ENCODE results near the gene CDH22. TPM values are rescaled to one million over a fixed set of nuclear protein-coding genes. Genes with fewer than 3 reads are reported as not detected.

CDH22 gene
- total RNA-seq, 6 experiments from 2014 or later, result not detected

DNA sequence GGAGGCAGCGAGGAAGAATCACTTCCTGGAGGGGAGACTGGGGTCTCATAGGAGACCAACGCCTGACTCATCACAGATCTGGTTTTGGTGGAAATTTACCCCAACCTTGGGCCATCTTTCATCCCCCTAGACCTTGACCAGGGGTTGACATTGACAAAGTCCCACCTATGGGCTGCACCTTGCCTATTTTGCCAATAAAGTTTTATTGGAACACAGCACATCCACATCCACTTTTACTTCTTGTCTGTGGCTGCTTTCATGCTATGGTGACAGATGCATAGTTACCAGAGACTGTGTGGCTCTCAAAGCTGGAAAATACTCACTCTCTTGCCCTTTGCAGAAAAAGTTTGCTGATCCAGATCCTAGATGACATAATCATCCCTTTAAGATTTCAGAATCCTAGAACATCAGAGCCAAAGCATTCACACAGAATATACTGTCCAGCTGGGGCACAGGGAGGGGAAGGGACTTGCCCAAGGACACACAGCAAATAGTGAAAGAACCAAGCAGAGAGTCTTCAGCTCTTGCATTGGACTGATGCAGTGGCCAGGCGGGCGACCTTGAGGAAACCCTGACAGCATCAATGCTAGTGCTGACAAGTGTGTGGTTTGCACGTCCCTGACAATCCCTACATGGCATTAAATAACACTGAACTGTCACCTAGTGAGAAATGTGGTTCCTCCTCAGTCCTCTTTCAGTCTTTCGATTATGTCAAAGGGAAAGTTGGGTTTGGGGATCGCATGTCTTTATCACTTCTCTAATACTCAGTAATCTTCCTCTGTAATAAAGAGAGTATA, 149.0 kb downstream of the CDH22 start:
- intact Hi-C loops (cut with DNase I), result no loop called here
- WGBS (ENCODE audit: insufficient coverage, low coverage, low lambda C conversion rate, missing lambda C conversion rate), result 55% methylated on average over 4 of the region's 7 CpGs
- Histone ChIP-seq H3K9me3 (no peaks in the 10 kb centered on the region), H3K36me3 (no peaks in the 10 kb centered on the region), H3K4me1 (no peaks in the 10 kb centered on the region), H3K27me3 (no peaks in the 10 kb centered on the region), H3K27ac (no peak overlapping the region), H3K4me3 (no peak overlapping the region)
- no peak for DNase-seq
- no peak for TF ChIP-seq POLR2A (IDR thresholded peaks at IDR 0.05)
- TF ChIP-seq, protein P1, sequence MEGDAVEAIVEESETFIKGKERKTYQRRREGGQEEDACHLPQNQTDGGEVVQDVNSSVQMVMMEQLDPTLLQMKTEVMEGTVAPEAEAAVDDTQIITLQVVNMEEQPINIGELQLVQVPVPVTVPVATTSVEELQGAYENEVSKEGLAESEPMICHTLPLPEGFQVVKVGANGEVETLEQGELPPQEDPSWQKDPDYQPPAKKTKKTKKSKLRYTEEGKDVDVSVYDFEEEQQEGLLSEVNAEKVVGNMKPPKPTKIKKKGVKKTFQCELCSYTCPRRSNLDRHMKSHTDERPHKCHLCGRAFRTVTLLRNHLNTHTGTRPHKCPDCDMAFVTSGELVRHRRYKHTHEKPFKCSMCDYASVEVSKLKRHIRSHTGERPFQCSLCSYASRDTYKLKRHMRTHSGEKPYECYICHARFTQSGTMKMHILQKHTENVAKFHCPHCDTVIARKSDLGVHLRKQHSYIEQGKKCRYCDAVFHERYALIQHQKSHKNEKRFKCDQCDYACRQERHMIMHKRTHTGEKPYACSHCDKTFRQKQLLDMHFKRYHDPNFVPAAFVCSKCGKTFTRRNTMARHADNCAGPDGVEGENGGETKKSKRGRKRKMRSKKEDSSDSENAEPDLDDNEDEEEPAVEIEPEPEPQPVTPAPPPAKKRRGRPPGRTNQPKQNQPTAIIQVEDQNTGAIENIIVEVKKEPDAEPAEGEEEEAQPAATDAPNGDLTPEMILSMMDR (IDR thresholded peaks at IDR 0.05), result no peak
- no peak for ATAC-seq

DNA sequence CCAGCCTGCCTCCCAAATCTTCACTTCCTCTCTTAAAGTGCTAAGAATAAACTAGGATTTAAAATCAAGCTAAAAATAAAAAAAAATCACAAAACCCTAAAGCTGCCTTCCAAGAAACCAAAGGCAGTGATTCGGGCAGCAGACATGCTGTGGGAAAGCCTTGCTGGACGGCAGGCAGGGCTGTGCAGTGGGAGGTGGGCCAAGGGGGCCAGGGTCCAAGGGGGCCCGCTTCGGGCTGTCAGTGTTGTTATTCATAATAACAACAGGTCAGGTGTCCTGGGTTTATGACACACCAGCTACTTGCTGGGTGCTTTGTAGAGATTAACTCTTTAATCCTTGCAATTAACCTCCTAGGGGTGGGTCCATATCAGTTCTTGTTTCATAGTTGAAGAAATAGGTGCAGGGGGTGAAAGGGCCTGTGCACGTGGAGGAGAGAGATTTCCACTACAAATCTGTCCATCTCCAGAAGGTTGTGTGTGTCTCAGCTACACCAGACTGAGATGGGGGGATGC, 149.8 kb downstream of the CDH22 start:
- Histone ChIP-seq H3K27ac (no peak overlapping the region), H3K9me3 (no peaks in the 10 kb centered on the region), H3K4me3 (no peak overlapping the region), H3K27me3 (no peaks in the 10 kb centered on the region), H3K4me1 (no peaks in the 10 kb centered on the region), H3K36me3 (no peaks in the 10 kb centered on the region)
- TF ChIP-seq, protein P1 (IDR thresholded peaks at IDR 0.05), result no peak
- no peak for TF ChIP-seq POLR2A (IDR thresholded peaks at IDR 0.05)
- WGBS (ENCODE audit: insufficient coverage, low coverage, low lambda C conversion rate, missing lambda C conversion rate), result 14% methylated on average over 4 of the region's 5 CpGs
- intact Hi-C loops (cut with DNase I), result no loop called here
- DNase-seq (no peak), ATAC-seq (no peak)

DNA sequence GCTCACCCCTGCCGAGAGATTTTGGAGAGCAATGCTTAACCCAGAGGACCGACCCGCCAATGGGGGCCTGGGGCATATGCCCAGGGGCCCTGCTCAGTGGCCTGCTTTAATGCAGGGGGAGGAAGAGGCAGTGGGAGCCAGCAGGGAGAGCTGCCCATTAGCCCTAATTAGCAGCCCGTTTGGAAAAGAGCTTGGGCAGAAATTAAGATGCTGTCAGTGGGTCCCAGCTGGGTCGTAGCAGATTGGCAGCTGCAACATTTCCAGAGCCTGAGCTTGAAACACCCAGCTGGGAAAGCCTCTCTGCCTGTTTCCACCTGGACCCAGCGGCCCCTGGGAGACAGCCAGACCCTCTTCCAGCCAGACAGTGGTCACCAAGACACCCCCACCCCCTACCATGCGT, 150.7 kb downstream of the CDH22 start:
- intact Hi-C loops (cut with DNase I), result no loop called here
- Histone ChIP-seq H3K36me3 (no peaks in the 10 kb centered on the region), H3K4me3 (no peak overlapping the region), H3K27ac (no peak overlapping the region), H3K9me3 (no peaks in the 10 kb centered on the region), H3K4me1 (no peaks in the 10 kb centered on the region), H3K27me3 (no peaks in the 10 kb centered on the region)
- WGBS (ENCODE audit: insufficient coverage, low coverage, low lambda C conversion rate, missing lambda C conversion rate), result 38% methylated on average over 4 of the region's 7 CpGs
- ATAC-seq (no peak), DNase-seq (no peak)
- TF ChIP-seq, protein P1 (IDR thresholded peaks at IDR 0.05), result no peak
- no peak for TF ChIP-seq POLR2A (IDR thresholded peaks at IDR 0.05)

- no peak for DNase-seq
- ATAC-seq, result no peak
- TF ChIP-seq, protein P1 (IDR thresholded peaks at IDR 0.05), result no peak
- no peak for TF ChIP-seq POLR2A (IDR thresholded peaks at IDR 0.05)
Observed at GRCh38 chr20:46157076-46157592, 151.2 kb downstream of the CDH22 start.

More at GRCh38 chr20:46157076-46157592, 151.2 kb downstream of the CDH22 start:
- Histone ChIP-seq H3K4me1 (no peaks in the 10 kb centered on the region), H3K9me3 (no peaks in the 10 kb centered on the region), H3K27ac (no peak overlapping the region), H3K27me3 (no peaks in the 10 kb centered on the region), H3K36me3 (no peaks in the 10 kb centered on the region), H3K4me3 (no peak overlapping the region)
- WGBS (ENCODE audit: insufficient coverage, low coverage, low lambda C conversion rate, missing lambda C conversion rate), result 40% methylated on average over 5 of the region's 6 CpGs
- intact Hi-C loops (cut with DNase I), result no loop called here

Data from right lobe of liver (tissue), 6 donors.